MM.1S (cell line): ENCODE data around the gene ATAD3C.
"Not testable (repeated sequence)": the region's sequence is repeated elsewhere in the genome, so short reads cannot be mapped to it uniquely, and the experiment has no call there.

Experiments
- DNase-seq: peaks from one replicate; pipeline ENCODE4 v3.0.0-alpha.2; 2015
- H2AFZ ChIP-seq: fragments of 300-600 bp; sonication (generic); 2 replicates; pipeline ENCODE4 v1.6.0; 2016; ENCODE audit warnings: antibody characterized with exemption, low read length
- H3F3A ChIP-seq: fragments of 300-600 bp; sonication (generic); 2 replicates; pipeline ENCODE4 v1.6.1; 2016; ENCODE audit warnings: mild to moderate bottlenecking, antibody characterized with exemption, low read length, moderate library complexity, mixed read lengths; ENCODE audit not compliant: insufficient read depth
- H3K27ac ChIP-seq: fragments of 300-600 bp; sonication (generic); 2 replicates; pipeline ENCODE4 v1.5.1; 2016; ENCODE audit warnings: mild to moderate bottlenecking, low read length
- H3K27me3 ChIP-seq: fragments of 300-600 bp; sonication (generic); replicated peaks from 2 replicates; pipeline ENCODE4 v1.6.0; 2016; ENCODE audit warnings: low read length; ENCODE audit not compliant: insufficient read depth
- H3K36me3 ChIP-seq: fragments of 300-600 bp; sonication (generic); replicated peaks from 2 replicates; pipeline ENCODE4 v1.6.1; 2016; ENCODE audit warnings: mild to moderate bottlenecking, low read length, mixed read lengths; ENCODE audit not compliant: insufficient read depth
- H3K4me1 ChIP-seq: fragments of 300-600 bp; sonication (generic); 2 replicates; pipeline ENCODE4 v1.6.1; 2016; ENCODE audit warnings: low read length, mixed read lengths
- H3K4me2 ChIP-seq: fragments of 300-600 bp; sonication (generic); 2 replicates; pipeline ENCODE4 v1.6.0; 2016; ENCODE audit warnings: low read depth, low read length
- H3K4me3 ChIP-seq: fragments of 300-600 bp; sonication (generic); 2 replicates; pipeline ENCODE4 v1.5.1; 2016; ENCODE audit warnings: low read length, mixed read lengths
- H3K79me2 ChIP-seq: fragments of 300-600 bp; sonication (generic); 2 replicates; pipeline ENCODE4 v1.6.1; 2016; ENCODE audit warnings: mixed run types, low read length, mixed read lengths
- H3K9ac ChIP-seq: fragments of 300-600 bp; sonication (generic); 2 replicates; pipeline ENCODE4 v1.6.1; 2016; ENCODE audit warnings: low read length, mixed read lengths
- H3K9me2 ChIP-seq: fragments of 300-600 bp; sonication (generic); replicated peaks from 2 replicates; pipeline ENCODE4 v1.6.1; 2016; ENCODE audit warnings: mild to moderate bottlenecking, low read length, mixed read lengths; ENCODE audit not compliant: insufficient read depth
- H3K9me3 ChIP-seq: fragments of 300-600 bp; sonication (generic); replicated peaks from 2 replicates; pipeline ENCODE4 v1.6.1; 2016; ENCODE audit warnings: mild to moderate bottlenecking, low read length, mixed read lengths; ENCODE audit not compliant: insufficient read depth
- H4K20me1 ChIP-seq: fragments of 300-600 bp; sonication (generic); 2 replicates; pipeline ENCODE4 v1.6.1; 2016; ENCODE audit warnings: mild to moderate bottlenecking, low read length, moderate library complexity, mixed read lengths; ENCODE audit not compliant: insufficient read depth
- CTCF ChIP-seq: fragments of 300-600 bp; sonication (generic); IDR thresholded peaks from 2 replicates; pipeline ENCODE4 v1.5.1; 2016; ENCODE audit warnings: antibody characterized with exemption, low read length, mixed read lengths
- EZH2 ChIP-seq: fragments of 300-600 bp; sonication (generic); optimal IDR thresholded peaks from 2 replicates; pipeline ENCODE3; 2017; ENCODE audit warnings: low read depth, mild to moderate bottlenecking, antibody characterized with exemption, low read length, mixed read lengths
- EZH2phosphoT487 ChIP-seq: fragments of 300-600 bp; sonication (generic); IDR thresholded peaks from 2 replicates; pipeline ENCODE4 v1.6.1; 2018; ENCODE audit warnings: antibody characterized with exemption, low read length

ATAD3C gene

DNA sequence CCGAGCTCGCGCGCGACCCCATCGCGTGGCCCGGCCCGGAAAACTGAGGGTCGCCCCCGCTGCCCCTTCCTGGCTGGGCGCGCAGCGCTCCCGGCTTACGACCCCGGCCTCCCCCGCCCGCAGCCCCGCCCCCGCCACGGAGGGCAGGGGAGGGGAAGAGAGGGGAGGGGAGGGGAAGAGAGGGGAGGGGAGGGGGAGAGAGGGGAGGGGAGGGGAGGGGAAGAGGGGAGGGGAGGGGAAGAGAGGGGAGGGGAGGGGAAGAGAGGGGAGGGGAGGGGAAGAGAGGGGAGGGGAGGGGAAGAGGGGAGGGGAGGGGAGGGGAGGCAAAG lies 21.7 kb upstream of the ATAD3C start:
- H3K9me2 ChIP-seq, result no peaks in the 10 kb centered on the region
- H3K4me3 ChIP-seq, result no peak overlapping the region
- H3K27me3 ChIP-seq, result peaks cover 46% of the 10 kb centered on the region
- no peak overlapping the region for H2AFZ ChIP-seq
- H3K9me3 ChIP-seq, result no peaks in the 10 kb centered on the region
- H3K9ac ChIP-seq, result no peak overlapping the region
- TF ChIP-seq EZH2phosphoT487 (no peak), CTCF (no peak), EZH2 (no peak)
- no peaks in the 10 kb centered on the region for H3K4me1 ChIP-seq
- H4K20me1 ChIP-seq, result no peaks in the 10 kb centered on the region
- no peak overlapping the region for H3K4me2 ChIP-seq
- no peaks in the 10 kb centered on the region for H3K36me3 ChIP-seq
- H3K79me2 ChIP-seq, result no peaks in the 10 kb centered on the region
- no peak overlapping the region for H3K27ac ChIP-seq
- DNase-seq, result no peak
- H3F3A ChIP-seq, result no peaks in the 10 kb centered on the region

DNA sequence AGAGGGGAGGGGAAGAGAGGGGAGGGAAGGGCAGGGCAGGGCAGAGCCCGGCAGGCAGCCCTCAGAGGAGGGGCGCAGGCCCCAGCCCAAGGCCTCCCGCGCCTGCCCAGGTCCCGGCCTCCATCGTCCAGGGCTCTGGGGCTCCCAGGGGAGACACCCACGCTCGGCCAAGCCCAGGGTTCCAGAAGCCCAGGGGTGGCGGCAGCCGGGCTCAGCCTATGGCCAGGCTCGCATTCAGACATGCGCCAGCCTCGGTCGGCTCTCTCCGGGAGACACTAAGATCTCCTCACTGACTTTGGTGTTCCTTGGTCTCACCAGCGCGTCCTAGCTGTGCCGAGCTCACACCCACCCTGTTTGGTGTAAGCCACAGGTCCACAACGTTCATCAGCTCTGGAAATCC lies 21.3 kb upstream of the ATAD3C start:
- TF ChIP-seq EZH2phosphoT487 (no peak), EZH2 (no peak), CTCF (no peak)
- Histone ChIP-seq H3K4me1 (no peaks in the 10 kb centered on the region), H3K27me3 (peaks cover 45% of the 10 kb centered on the region), H3K9me2 (no peaks in the 10 kb centered on the region), H3K27ac (no peak overlapping the region), H3K4me2 (no peak overlapping the region), H3K79me2 (no peaks in the 10 kb centered on the region), H3F3A (no peaks in the 10 kb centered on the region), H3K36me3 (no peaks in the 10 kb centered on the region), H4K20me1 (no peaks in the 10 kb centered on the region), H2AFZ (no peak overlapping the region), H3K9me3 (no peaks in the 10 kb centered on the region), H3K4me3 (no peak overlapping the region), H3K9ac (no peak overlapping the region)
- DNase-seq, result no peak

GRCh38 chr1:1428967-1429366 lies 20.5 kb upstream of the ATAD3C start:
- H3K79me2 ChIP-seq, H3K4me1 ChIP-seq, H3K36me3 ChIP-seq, H3K4me2 ChIP-seq, H3K9ac ChIP-seq, H3K4me3 ChIP-seq, H4K20me1 ChIP-seq, H3K9me2 ChIP-seq, H3F3A ChIP-seq, H3K27ac ChIP-seq, H2AFZ ChIP-seq, H3K9me3 ChIP-seq, DNase-seq: not testable (repeated sequence)
- peaks cover 52% of the 10 kb centered on the region for H3K27me3 ChIP-seq

DNA sequence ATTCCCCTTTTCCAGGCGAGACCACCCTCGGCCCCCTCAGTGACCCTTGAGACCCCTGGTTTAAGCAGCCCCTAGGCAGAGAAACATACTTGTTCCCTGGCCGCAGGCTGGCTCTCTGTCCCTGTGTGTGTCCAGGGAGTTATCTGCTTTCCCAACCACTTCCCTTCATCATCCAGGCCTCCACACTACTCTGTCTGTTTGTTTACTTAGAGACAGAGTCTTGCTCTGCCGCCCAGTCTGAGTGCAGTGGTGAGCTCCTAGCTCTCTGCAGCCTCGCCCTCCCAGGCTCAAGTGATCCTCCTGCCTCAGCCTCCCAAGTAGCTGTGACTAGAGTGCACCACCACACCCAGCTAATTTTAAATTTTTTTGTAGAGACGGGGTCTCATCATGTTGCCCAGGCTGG lies 19.8 kb upstream of the ATAD3C start:
- Histone ChIP-seq H3K27ac (no peak overlapping the region), H3K4me3 (no peak overlapping the region), H3K9ac (no peak overlapping the region), H3K4me2 (no peak overlapping the region), H3F3A (no peaks in the 10 kb centered on the region), H4K20me1 (no peaks in the 10 kb centered on the region), H2AFZ (no peak overlapping the region), H3K79me2 (no peaks in the 10 kb centered on the region), H3K4me1 (no peaks in the 10 kb centered on the region), H3K36me3 (no peaks in the 10 kb centered on the region), H3K9me3 (no peaks in the 10 kb centered on the region), H3K27me3 (peaks cover 60% of the 10 kb centered on the region), H3K9me2 (no peaks in the 10 kb centered on the region)
- TF ChIP-seq EZH2phosphoT487 (no peak), CTCF (no peak), EZH2 (no peak)
- no peak for DNase-seq
